HepG2 (cell line): ENCODE measurements around the gene CEP164. TPM values are rescaled to one million over a fixed set of nuclear protein-coding genes. Genes with fewer than 3 reads are reported as not detected.

Experiments
- NR1H2 ChIP-seq: sonication (generic); formaldehyde crosslinking; IDR thresholded peaks from 2 replicates; pipeline ENCODE4 v1.8.1; 2022; ENCODE audit warnings: low read depth, missing genetic modification reagents, borderline replicate concordance
- ZBED4 ChIP-seq: sonication (generic); formaldehyde crosslinking; IDR thresholded peaks from 2 replicates; pipeline ENCODE4 v1.4.0; 2020; ENCODE audit warnings: missing genetic modification reagents, borderline replicate concordance
- ZNF646 ChIP-seq: sonication (generic); formaldehyde crosslinking; IDR thresholded peaks from 2 replicates; pipeline ENCODE4 v1.9.0; 2021; ENCODE audit warnings: mild to moderate bottlenecking, missing genetic modification reagents
- polyA plus RNA-seq, 8 experiments: library from polyadenylated mRNA; depleted of rRNA in 3 of 8; stranded (reverse) in 7 of 8; unstranded in 1 of 8; fragments of >200 nt; fragmentation: Illumina TruSeq in 4 of 8; extraction: Trizol in 4 of 8; gene quantifications; 2 replicates each; pipeline versions ENCODE4 v1.2.1 to v1.2.3, GENCODE V29; 2011 to 2016; ENCODE audit warnings: low read depth in 4 of 8, missing spikeins in 1 of 8, mixed read lengths in 1 of 8; ENCODE audit not compliant: insufficient read depth in 1 of 8
- total RNA-seq, 5 experiments: library from RNA; depleted of rRNA; stranded (reverse); fragments of >200 nt; fragmentation: Illumina TruSeq; extraction: Trizol; gene quantifications; 2 replicates each; pipeline ENCODE4 v1.2.3, GENCODE V29; 2016; ENCODE audit warnings: low read depth in 1 of 5

CEP164 gene
- total and polyA plus RNA-seq, 2 of the 13 experiments (the other 11 are each of a cell fraction or from before 2014, with no cell fraction given), result 11.4 to 15.2 TPM

GRCh38 chr11:117380676-117381075 is 53.0 kb downstream of the CEP164 start (continued):
- TF ChIP-seq ZNF646 (CRISPR knock-in tag) (no peak), NR1H2 (CRISPR knock-in tag) (no peak), ZBED4 (no peak)
